HAP-1 (cell line): ENCODE measurements around the gene SORD.
A peak's percentile ranks its signal among the peaks of the same experiment; 100 is the strongest.
"Not testable (repeated sequence)": the region's sequence is repeated elsewhere in the genome, so short reads cannot be mapped to it uniquely, and the experiment has no call there.

ENCODE experiments used
- DNase-seq, 2 experiments: peaks; one replicate each; pipeline ENCODE4 v3.0.0-alpha.2; 2016 to 2020; ENCODE audit warnings: low spot score in 2 of 2
- H3K27me3 ChIP-seq: fragments of 250-450 bp; sonication (Bioruptor Pico); 2 replicates; pipeline ENCODE4 v1.5.1; 2020; ENCODE audit warnings: low read depth, mild to moderate bottlenecking, moderate library complexity
- H3K36me3 ChIP-seq: fragments of 250-450 bp; sonication (Bioruptor Pico); replicated peaks from 2 replicates; pipeline ENCODE4 v1.5.1; 2020; ENCODE audit warnings: mild to moderate bottlenecking
- H3K4me1 ChIP-seq: fragments of 250-450 bp; sonication (Bioruptor Pico); 2 replicates; pipeline ENCODE4 v1.5.1; 2020; ENCODE audit warnings: mild to moderate bottlenecking
- H3K4me3 ChIP-seq: fragments of 250-450 bp; sonication (Bioruptor Pico); 2 replicates; pipeline ENCODE4 v1.5.1; 2020; ENCODE audit warnings: mild to moderate bottlenecking, moderate library complexity
- H3K9me3 ChIP-seq: fragments of 250-450 bp; sonication (Bioruptor Pico); 2 replicates; pipeline ENCODE4 v1.5.1; 2020; ENCODE audit warnings: mild to moderate bottlenecking, moderate library complexity
- in situ Hi-C: fragments of 300-500 bp; cut with MboI; formaldehyde crosslinking; loops from 3 replicates; pipeline ENCODE4 v1.14.3; 2020; ENCODE audit warnings: low sequenced_read_pairs, inconsistent platforms, mixed read lengths

Gene SORD

DNA sequence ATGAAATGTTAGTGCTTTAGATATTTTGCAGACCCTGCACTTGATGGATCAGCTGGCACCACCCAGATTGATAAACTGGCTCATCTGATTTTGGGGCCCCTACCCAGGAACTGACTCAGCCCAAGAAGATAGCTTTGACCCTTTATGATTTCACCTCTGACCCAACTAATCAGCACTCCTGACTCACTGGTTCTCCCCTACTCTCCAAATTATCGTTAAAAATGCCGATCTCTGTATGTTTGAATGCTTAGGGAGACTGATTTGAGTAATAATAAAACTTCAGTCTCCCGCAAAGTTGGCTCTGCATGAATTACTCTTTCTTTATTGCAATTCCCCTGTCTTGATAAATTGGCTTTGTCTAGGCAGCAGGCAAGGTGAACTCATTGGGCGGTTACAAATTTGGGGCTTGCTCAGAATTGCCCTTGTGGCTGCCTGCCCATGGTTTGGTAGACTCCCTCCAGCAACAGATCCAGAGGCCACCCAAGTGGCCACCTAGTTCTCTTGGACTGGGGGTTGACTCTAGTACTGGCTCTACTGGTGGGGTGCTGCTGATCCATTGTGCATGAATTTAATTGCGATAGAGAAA lies 18.3 kb upstream of the SORD start:
- peaks cover 14% of the 10 kb centered on the region for H3K4me1 ChIP-seq
- H3K27me3 ChIP-seq, H3K4me3 ChIP-seq, in situ Hi-C loops, H3K9me3 ChIP-seq, DNase-seq, H3K36me3 ChIP-seq: not testable (repeated sequence)

DNA sequence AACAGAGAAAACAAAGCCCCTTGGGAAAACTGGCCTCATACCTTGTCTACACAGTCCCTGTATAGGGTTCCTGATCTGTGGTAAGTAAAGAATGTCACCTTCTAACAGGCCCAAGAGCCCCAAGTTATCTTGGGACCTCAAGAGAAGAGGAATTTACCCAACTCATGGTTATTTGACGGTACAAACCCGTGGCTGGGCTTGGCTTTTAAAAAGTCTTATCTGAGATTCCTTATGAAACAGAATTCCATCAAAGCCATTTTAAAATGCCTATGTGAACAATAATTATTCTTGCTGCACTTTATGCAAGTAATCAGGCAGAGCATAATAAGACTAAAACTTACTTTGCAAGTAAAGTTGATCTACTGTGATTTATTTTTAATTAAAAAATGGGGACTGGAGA lies 13.9 kb upstream of the SORD start:
- no peaks in the 10 kb centered on the region; the same call in 1 of the 2 replicates for H3K27me3 ChIP-seq
- H3K4me3 ChIP-seq, result no peak overlapping the region
- no peaks in the 10 kb centered on the region for H3K4me1 ChIP-seq
- no peak for DNase-seq
- H3K9me3 ChIP-seq, result 0 out of 2 replicates have a peak, but pooled peaks cover 3% of the 10 kb centered on the region
- H3K36me3 ChIP-seq, result no peaks in the 10 kb centered on the region
- in situ Hi-C loops, result no loop called here

DNA sequence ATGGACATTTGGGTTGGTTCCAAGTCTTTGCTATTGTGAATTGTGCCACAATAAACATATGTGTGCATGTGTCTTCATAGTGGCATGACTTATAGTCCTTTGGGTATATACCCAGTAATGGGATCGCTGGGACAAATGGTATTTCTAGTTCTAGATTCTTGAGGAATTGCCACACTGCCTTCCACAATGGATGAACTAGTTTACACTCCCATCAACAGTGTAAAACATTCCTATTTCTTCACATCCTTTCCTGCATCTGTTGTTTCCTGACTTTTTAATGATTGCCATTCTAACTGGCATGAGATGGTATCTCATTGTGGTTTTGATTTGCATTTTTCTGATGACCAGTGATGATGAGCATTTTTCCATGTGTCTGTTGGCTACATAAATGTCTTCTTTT lies 7.9 kb upstream of the SORD start:
- H3K27me3 ChIP-seq, H3K36me3 ChIP-seq, H3K4me3 ChIP-seq, in situ Hi-C loops, H3K9me3 ChIP-seq, H3K4me1 ChIP-seq, DNase-seq: not testable (repeated sequence)

DNA sequence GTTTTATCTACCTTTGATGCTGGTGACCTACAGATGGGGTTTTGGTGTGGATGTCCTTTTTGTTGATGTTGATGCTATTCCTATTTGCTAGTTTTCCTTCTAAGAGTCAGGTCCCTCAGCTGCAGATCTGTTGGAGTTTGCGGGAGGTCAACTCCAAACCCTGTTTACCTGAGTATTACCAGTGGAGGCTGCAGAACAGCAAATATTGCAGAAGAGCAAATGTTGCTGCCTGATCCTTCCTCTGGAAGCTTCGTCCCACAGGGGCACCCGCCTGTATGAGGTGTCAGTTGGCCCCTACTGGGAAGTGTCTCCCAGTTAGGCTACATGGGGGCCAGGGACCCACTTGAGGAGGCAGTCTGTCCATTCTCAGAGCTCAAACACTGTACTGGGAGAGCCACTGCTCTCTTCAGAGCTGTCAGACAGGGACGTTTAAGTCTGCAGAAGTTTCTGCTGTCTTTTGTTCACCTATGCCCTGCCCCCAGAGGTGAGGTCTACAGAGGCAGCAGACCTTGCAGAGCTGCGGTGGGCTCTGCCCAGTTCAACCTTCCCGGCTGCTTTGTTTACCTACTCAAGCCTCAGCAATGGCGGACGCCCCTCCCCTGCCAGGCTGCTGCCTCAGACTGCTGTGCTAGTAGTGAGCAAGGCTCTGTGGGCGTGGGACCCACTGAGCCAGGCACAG lies 2.6 kb upstream of the SORD start:
- H3K27me3 ChIP-seq, H3K4me3 ChIP-seq, H3K9me3 ChIP-seq, in situ Hi-C loops, H3K36me3 ChIP-seq, DNase-seq: not testable (repeated sequence)
- H3K4me1 ChIP-seq, result peaks cover 11% of the 10 kb centered on the region

DNA sequence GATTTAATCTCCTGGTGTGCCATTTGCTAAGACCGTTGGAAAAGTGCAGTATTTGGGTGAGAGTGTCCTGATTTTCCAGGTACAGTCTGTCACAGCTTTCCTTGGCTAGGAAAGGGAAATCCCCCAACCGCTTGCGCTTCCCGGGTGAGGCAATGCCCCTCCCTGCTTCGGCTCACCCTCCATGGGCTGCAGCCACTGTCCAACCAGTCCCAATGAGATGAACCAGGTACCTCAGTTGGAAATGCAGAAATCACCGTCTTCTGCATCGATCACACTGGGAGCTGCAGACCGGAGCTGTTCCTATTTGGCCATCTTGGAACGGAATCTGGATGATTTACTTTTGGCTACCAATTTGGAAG lies 2.1 kb upstream of the SORD start:
- in situ Hi-C loops, H3K9me3 ChIP-seq, H3K36me3 ChIP-seq, H3K4me3 ChIP-seq, DNase-seq, H3K27me3 ChIP-seq: not testable (repeated sequence)
- peaks cover 11% of the 10 kb centered on the region for H3K4me1 ChIP-seq

DNA sequence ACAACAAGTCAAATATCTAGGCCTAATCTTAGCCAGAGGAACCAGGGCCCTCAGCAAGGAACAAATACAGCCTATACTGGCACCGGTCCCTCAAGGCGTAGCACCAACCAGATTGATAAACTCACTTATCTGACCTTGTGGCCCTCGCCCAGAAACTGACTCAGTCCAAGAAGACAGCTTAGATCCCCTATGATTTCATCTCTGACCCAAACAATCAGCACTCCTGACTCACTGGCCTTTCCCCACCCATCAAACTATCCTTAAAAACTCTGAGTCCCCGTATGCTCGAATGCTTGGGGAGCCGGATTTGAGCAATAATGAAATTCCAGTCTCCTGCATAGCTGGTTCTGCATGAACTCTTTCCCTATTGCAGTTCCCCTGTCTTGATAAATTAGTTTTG lies 1.6 kb upstream of the SORD start:
- 0 out of 2 replicates have a peak, but pooled peaks cover 6% of the 10 kb centered on the region for H3K27me3 ChIP-seq
- no peak overlapping the region for H3K4me3 ChIP-seq
- peaks cover 11% of the 10 kb centered on the region for H3K4me1 ChIP-seq
- no peak for DNase-seq
- in situ Hi-C loops, result no loop called here
- H3K9me3 ChIP-seq, result no peaks in the 10 kb centered on the region
- H3K36me3 ChIP-seq, result no peaks in the 10 kb centered on the region; the same call in 1 of the 2 replicates

DNA sequence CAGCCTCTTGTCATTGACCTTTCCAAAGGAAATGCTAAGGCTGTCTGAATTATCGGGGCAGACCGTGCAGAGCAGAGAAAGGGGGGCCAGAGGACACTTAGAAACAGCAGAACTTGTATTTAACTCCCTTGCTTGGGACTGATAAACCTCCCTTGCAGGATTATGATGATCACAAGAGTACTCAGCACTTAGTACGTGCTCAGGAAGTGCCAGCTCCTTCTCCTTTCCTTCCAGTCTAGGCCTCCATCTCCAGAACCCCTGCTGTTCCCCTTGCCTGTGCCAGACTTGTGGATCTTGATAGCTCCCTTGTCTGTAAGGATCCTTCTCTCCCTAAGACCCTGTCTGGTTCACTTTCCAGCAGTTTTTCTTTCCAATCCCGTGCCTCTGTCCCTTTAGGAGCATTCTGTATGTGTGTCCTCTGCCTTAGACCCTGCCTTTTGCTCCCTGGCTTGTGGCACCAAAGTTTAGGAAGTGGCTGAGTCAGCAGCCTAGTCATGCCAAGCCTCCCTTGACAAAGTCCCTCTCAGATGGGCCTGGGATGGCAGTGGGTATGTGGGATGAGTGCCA lies 747 bp downstream of the SORD start:
- Histone ChIP-seq H3K36me3 (peaks cover 8% of the 10 kb centered on the region), H3K27me3 (0 out of 2 replicates have a peak, but pooled peaks cover 2% of the 10 kb centered on the region), H3K4me1 (peaks cover 11% of the 10 kb centered on the region), H3K9me3 (no peaks in the 10 kb centered on the region; the same call in 1 of the 2 replicates), H3K4me3 (peak overlapping the region; percentile 79)
- in situ Hi-C loops, result no loop called here
- DNase-seq, result peak in 1 of 2 experiments; percentile 12

DNA sequence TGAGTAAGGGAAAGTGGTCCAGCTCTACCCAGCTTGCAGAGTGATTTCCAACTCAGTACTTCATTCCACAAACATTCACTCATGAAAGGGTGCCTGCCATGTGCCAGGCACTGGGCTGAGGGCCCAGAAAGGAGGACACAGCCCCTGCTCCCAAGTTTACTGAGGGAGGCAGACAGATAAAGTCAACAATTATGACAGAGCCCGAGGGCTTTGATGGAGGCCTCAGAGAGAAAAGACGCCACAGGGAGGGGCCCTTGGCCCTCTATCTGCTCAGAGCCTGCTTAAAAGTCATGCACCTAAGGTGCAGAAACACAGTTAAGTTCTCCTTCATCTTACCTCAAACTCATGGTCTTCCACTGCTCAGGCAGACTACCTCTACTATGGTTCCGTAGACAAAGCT lies 1.7 kb downstream of the SORD start:
- H3K9me3 ChIP-seq, H3K27me3 ChIP-seq, H3K4me3 ChIP-seq, DNase-seq, in situ Hi-C loops: not testable (repeated sequence)
- peaks cover 17% of the 10 kb centered on the region for H3K36me3 ChIP-seq
- H3K4me1 ChIP-seq, result peaks cover 11% of the 10 kb centered on the region

DNA sequence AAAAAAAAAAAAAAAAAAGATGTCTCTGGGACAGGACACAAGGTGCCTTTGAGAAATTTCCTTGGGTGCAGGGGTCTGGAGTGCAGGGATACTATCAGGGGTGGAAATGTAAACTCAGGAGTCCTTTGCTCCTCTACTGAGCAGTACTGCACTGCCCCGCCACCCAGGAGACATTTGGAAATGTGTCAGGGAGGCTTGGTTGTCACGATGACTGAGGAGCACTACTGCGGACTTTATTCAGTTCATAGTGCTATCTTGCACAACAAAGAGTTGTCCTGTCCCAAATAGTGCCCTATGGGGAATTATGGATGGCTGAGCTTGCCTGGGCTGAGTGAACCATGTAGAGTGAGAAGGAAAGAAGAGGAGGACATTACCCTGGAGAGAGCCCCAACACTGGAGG lies 2.6 kb downstream of the SORD start:
- H3K4me3 ChIP-seq, in situ Hi-C loops, H3K9me3 ChIP-seq, DNase-seq, H3K27me3 ChIP-seq: not testable (repeated sequence)
- peaks cover 20% of the 10 kb centered on the region for H3K36me3 ChIP-seq
- peaks cover 11% of the 10 kb centered on the region for H3K4me1 ChIP-seq

DNA sequence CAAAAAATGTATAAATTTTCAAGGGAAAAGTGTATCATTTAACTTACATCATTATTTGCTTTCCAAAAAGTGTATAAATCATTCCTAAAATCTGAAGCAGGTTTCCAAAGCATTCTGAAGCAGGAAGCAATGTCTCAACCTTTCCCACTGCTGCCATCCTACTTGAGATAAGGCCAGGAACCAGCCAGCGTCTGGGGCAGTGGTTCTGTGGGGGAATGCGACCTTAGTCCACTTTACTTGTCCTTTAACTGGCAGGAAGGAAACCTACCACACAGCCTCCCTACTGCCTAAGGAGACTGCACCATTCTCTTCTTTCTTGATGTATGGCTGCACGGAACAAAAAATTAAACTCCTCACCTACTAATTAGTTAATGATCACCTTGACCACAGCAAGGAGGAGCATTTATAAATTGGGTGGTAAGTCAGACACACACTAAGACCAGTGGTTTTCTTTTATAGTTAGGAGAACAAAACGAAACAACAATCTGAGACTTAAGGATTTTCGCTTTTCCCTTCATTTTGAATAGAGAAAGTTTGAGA lies 3.7 kb downstream of the SORD start:
- Histone ChIP-seq H3K4me1 (peaks cover 11% of the 10 kb centered on the region), H3K36me3 (peaks cover 22% of the 10 kb centered on the region), H3K9me3 (no peaks in the 10 kb centered on the region; the same call in 1 of the 2 replicates), H3K27me3 (no peaks in the 10 kb centered on the region), H3K4me3 (no peak overlapping the region)
- no peak for DNase-seq
- in situ Hi-C loops, result no loop called here

DNA sequence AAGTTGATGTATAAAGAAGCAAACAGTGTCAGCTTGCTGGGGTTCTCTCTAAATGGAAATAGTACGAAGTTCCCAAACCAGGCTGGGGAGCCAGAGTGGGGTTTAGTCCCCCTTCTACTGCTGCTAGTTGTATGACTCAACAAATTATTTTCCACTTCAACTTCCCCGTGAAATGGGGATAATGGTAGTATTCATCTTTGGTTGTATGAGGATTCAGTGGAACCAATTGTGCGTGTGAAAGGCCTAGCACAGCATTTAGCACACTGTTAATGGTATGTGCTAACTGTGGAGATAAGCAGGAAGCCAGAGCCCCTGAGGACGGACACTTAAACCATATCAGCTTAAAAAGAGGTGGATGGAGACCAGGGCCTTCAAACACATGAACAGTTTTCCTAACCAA lies 4.2 kb downstream of the SORD start:
- Histone ChIP-seq H3K36me3 (peaks cover 22% of the 10 kb centered on the region), H3K27me3 (no peaks in the 10 kb centered on the region), H3K9me3 (no peaks in the 10 kb centered on the region; the same call in 1 of the 2 replicates), H3K4me1 (peaks cover 11% of the 10 kb centered on the region), H3K4me3 (no peak overlapping the region)
- in situ Hi-C loops, result no loop called here
- no peak for DNase-seq

DNA sequence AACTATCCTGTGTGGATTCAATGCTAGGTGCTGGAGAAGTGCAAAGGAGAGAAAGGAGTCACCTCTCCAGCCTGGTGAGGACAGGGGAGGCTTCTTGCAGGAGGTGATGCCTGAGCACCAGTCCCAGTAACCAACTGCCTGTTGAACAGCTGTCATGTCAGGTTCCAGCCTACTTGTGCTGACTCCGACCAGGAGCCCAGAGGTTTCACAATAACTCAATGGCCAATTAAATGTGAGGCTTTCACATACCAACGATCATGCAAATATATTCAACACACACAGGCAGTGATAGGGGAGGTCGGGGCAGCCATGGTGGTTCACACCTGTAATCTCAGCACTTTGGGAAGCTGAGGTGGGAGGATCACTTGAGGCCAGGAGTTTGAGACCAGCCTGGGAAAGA lies 7.7 kb downstream of the SORD start:
- no peak for DNase-seq
- no peak overlapping the region for H3K4me3 ChIP-seq
- in situ Hi-C loops, result no loop called here
- no peaks in the 10 kb centered on the region; the same call in 1 of the 2 replicates for H3K9me3 ChIP-seq
- no peaks in the 10 kb centered on the region for H3K27me3 ChIP-seq
- no peaks in the 10 kb centered on the region for H3K4me1 ChIP-seq
- peaks cover 22% of the 10 kb centered on the region for H3K36me3 ChIP-seq

DNA sequence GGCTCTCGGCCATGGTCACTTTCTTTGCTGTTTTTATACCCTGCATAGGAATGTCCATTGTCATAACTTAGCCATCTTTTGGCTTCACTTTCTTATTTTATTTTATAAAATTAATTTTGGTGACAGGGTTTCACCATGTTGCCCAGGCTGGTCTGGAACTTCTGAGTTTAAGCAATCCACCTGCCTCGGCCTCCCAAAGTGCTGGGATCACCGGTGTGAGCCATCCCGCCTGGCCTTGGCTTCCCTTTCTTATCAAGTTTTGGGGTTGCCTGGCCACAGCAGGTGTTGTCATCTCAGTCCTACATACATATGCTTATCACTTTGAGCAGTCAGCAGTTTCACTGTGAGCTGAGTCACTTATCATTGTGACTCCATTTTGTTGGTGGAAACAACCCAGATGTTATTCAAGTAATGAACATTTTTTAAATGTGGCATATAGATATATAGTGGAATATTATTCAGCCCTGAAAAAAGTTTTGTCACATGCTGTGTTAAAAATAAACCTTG lies 8.6 kb downstream of the SORD start:
- H3K9me3 ChIP-seq, H3K4me3 ChIP-seq, DNase-seq, in situ Hi-C loops, H3K27me3 ChIP-seq, H3K4me1 ChIP-seq: not testable (repeated sequence)
- H3K36me3 ChIP-seq, result peaks cover 22% of the 10 kb centered on the region

DNA sequence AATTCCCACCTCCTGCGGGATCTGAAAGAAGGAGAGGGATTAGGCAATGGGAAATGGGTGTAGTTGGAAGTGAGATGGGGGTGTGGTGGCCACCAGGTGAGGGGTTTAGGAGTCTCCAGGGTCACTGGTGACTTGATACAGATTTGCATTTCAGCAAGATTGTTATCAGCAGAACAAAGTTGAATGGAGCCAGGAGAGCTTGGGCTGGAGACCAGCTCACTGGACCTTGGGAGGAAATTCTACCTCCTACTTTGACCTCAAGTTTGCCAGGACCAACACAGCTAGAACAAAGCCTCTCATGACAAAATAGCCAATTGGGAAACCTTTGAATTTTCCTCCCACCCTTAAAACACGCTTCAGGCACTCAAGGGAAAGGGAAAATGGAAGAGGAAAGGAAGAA lies 9.5 kb downstream of the SORD start:
- peaks cover 14% of the 10 kb centered on the region for H3K36me3 ChIP-seq
- DNase-seq, H3K27me3 ChIP-seq, H3K4me1 ChIP-seq, in situ Hi-C loops, H3K4me3 ChIP-seq, H3K9me3 ChIP-seq: not testable (repeated sequence)
